GM18517 (cell line): ENCODE results near the gene VWC2L.

Source experiments
- ATAC-seq: cut with Tn5 transposase; IDR thresholded peaks from one replicate; pipeline ENCODE4 v1.9.1; 2021; ENCODE audit warnings: mild to moderate bottlenecking, moderate library complexity; ENCODE audit not compliant: unreplicated experiment

The VWC2L gene

GRCh38 chr2:214410918-214411554 is at the start of gene VWC2L:
Gene VWC2L, plus strand, starts transcription at chr2:214411054. Its CDS starts 3,140 bp downstream, at chr2:214414194.
- ATAC-seq, result no peak

- ATAC-seq, result no peak
Observed at GRCh38 chr2:214361116-214361515, 49.7 kb upstream of the VWC2L start.

GRCh38 chr2:214365549-214365948 is 45.3 kb upstream of the VWC2L start:
- no peak for ATAC-seq

GRCh38 chr2:214367171-214367570 is 43.7 kb upstream of the VWC2L start:
- ATAC-seq, result no peak

GRCh38 chr2:214376618-214377285 is 34.1 kb upstream of the VWC2L start:
- ATAC-seq, result no peak

GRCh38 chr2:214377286-214377624 is 33.6 kb upstream of the VWC2L start:
- ATAC-seq, result no peak

GRCh38 chr2:214378455-214379103 is 32.3 kb upstream of the VWC2L start:
- no peak for ATAC-seq

- no peak for ATAC-seq
Observed at GRCh38 chr2:214379227-214379626, 31.6 kb upstream of the VWC2L start.

GRCh38 chr2:214380681-214381080 is 30.2 kb upstream of the VWC2L start:
- ATAC-seq, result no peak

- no peak for ATAC-seq
Observed at GRCh38 chr2:214382229-214382628, 28.6 kb upstream of the VWC2L start.

- ATAC-seq, result no peak
Observed at GRCh38 chr2:214386720-214387119, 24.1 kb upstream of the VWC2L start.

- no peak for ATAC-seq
Observed at GRCh38 chr2:214389334-214389733, 21.5 kb upstream of the VWC2L start.

- no peak for ATAC-seq
Observed at GRCh38 chr2:214393796-214394195, 17.1 kb upstream of the VWC2L start.

- ATAC-seq, result no peak
Observed at GRCh38 chr2:214395040-214395439, 15.8 kb upstream of the VWC2L start.

GRCh38 chr2:214401580-214401979 is 9.3 kb upstream of the VWC2L start:
- ATAC-seq, result no peak

GRCh38 chr2:214410128-214410775 is 602 bp upstream of the VWC2L start:
- ATAC-seq, result no peak

GRCh38 chr2:214412679-214413078 is 1.8 kb downstream of the VWC2L start:
- no peak for ATAC-seq

- ATAC-seq, result no peak
Observed at GRCh38 chr2:214436470-214436869, 25.6 kb downstream of the VWC2L start.

GRCh38 chr2:214450118-214450894 is 39.5 kb downstream of the VWC2L start:
- no peak for ATAC-seq

GRCh38 chr2:214451516-214452275 is 40.8 kb downstream of the VWC2L start:
- no peak for ATAC-seq
